ENCODE results near the gene ADD1. TPM values are rescaled to one million over a fixed set of nuclear protein-coding genes. Genes with fewer than 3 reads are reported as not detected.
"Not testable (repeated sequence)": the region's sequence is repeated elsewhere in the genome, so short reads cannot be mapped to it uniquely, and the experiment has no call there.

ADD1 gene
- polyA plus RNA-seq, 3 donors, result 76.1 to 122 (median 103) TPM

DNA sequence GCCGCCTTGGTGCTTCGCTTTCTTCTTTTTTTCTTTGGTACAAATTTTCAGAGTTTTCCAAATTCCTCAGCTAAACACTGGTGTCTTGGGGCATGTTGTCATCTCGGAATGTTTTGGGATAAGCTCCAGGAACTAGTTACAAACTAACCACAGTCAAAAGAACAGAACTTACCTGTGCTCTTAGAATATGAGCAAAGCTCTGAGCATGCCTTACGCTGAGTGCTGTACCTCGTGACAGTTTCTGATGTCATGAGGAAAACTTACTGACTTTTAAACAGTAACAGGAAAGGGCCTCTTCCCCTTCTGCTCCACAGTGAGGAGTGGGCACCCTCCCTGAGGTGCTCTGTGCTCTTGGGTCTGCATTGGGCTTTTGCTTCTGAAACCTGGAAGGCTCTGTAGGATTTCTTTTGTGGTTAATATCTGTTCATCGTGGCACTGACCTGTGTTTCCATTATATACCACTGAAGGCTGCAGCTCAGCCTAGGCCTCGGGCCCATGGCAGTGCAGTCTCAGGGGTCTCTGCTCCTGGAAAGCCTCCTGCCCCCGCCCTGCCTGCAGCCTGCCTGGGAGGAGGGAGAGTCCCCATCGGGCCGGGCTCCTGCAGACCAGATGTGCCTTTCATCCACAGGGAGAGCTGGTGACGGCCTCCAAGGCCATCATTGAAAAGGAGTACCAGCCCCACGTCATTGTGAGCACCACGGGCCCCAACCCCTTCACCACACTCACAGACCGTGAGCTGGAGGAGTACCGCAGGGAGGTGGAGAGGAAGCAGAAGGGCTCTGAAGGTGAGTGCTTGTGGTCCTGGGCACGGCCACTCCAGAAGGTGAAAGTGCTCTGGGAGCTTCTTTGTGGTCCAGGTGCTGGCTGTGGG lies 70.8 kb downstream of the ADD1 start:
- no peak overlapping the region for H2AFZ ChIP-seq (ENCODE audit: insufficient read depth, low read depth, low read length, poor library complexity, severe bottlenecking)

DNA sequence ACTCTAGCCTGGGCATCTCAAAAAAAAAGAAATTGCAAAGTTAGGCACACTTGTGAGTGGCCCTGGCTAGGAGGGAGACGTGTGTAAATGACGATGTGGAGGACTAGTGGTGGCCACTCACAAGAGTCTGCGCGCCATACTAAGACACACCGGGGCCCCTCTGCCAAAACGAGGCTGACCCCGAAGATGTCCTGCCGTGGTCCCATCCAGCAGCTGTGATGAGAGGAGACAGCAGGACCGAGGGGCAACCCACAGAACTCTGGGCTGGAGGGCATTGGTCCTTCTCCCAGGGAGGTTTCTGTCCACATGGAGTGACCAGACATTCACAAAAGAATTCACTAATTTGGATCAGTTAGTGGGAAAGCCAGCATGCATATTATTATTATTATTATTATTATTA lies 72.1 kb downstream of the ADD1 start:
- H3K4me1 ChIP-seq (ENCODE audit: control insufficient read depth in 1 of 2, insufficient read depth in 2 of 2, low read length in 2 of 2), result no peaks in the 10 kb centered on the region
- no peak overlapping the region for H3K27ac Mint-ChIP-seq
- H3K79me2 ChIP-seq (ENCODE audit: insufficient read depth, low read length), result peaks cover 5% of the 10 kb centered on the region
- no peaks in the 10 kb centered on the region for H3K27me3 ChIP-seq (ENCODE audit: control insufficient read depth in 2 of 2, insufficient read depth in 2 of 2, low read length in 2 of 2)
- peaks cover 84 to 95% of the 10 kb centered on the region in 2 donors for H3K36me3 Mint-ChIP-seq
- no peak overlapping the region for H2AFZ ChIP-seq (ENCODE audit: insufficient read depth, low read depth, low read length, poor library complexity, severe bottlenecking)
- peaks cover 0 to 9% (median 4%) of the 10 kb centered on the region in 7 donors for H3K9me3 Mint-ChIP-seq
- H3K27me3 Mint-ChIP-seq (ENCODE audit: low read depth in 3 of 3), result no peaks in the 10 kb centered on the region
- peaks cover 42 to 91% of the 10 kb centered on the region in 2 donors for H3K36me3 ChIP-seq (replicated peaks in 1 of 2; ENCODE audit: control insufficient read depth in 1 of 2, insufficient read depth in 2 of 2, low read length in 2 of 2)
- TF ChIP-seq, protein P1, sequence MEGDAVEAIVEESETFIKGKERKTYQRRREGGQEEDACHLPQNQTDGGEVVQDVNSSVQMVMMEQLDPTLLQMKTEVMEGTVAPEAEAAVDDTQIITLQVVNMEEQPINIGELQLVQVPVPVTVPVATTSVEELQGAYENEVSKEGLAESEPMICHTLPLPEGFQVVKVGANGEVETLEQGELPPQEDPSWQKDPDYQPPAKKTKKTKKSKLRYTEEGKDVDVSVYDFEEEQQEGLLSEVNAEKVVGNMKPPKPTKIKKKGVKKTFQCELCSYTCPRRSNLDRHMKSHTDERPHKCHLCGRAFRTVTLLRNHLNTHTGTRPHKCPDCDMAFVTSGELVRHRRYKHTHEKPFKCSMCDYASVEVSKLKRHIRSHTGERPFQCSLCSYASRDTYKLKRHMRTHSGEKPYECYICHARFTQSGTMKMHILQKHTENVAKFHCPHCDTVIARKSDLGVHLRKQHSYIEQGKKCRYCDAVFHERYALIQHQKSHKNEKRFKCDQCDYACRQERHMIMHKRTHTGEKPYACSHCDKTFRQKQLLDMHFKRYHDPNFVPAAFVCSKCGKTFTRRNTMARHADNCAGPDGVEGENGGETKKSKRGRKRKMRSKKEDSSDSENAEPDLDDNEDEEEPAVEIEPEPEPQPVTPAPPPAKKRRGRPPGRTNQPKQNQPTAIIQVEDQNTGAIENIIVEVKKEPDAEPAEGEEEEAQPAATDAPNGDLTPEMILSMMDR (IDR thresholded peaks at IDR 0.05), result no peak
- 89% methylated on average over 8 of the region's 9 CpGs for WGBS (ENCODE audit: insufficient coverage)
- H3K9me3 ChIP-seq (replicated peaks in 1 of 2; ENCODE audit: control insufficient read depth in 1 of 2, insufficient read depth in 1 of 2, low read length in 2 of 2), result no peaks in the 10 kb centered on the region
- no peak overlapping the region for H3K4me2 ChIP-seq (replicated peaks; ENCODE audit: extremely low read depth, low read length, poor library complexity, severe bottlenecking)
- H4K20me1 ChIP-seq (ENCODE audit: insufficient read depth, low read length), result peaks cover 41% of the 10 kb centered on the region
- DNase-seq, result no peak
- H3K4me1 Mint-ChIP-seq, result peaks cover 8% of the 10 kb centered on the region
- no peak overlapping the region for H3K4me3 Mint-ChIP-seq
- no peak overlapping the region for H3K4me3 ChIP-seq (replicated peaks in 1 of 3; ENCODE audit: low read depth in 2 of 3, low read length in 3 of 3)
- H3K9ac ChIP-seq (ENCODE audit: insufficient read depth, low read length, poor library complexity, severe bottlenecking), result no peak overlapping the region
- intact Hi-C loops (cut with micrococcal nuclease), result no loop called here
- no peak overlapping the region for H3K27ac ChIP-seq (ENCODE audit: low read depth in 1 of 2, low read length in 2 of 2)

More for the DNA sequence above, 70.8 kb downstream of the ADD1 start:
- DNase-seq, result no peak
- no peak overlapping the region for H3K9ac ChIP-seq (ENCODE audit: insufficient read depth, low read length, poor library complexity, severe bottlenecking)
- H3K4me3 ChIP-seq (replicated peaks in 1 of 3; ENCODE audit: low read depth in 2 of 3, low read length in 3 of 3), result no peak overlapping the region
- H3K36me3 ChIP-seq (replicated peaks in 1 of 2; ENCODE audit: control insufficient read depth in 1 of 2, insufficient read depth in 2 of 2, low read length in 2 of 2), result peaks cover 55 to 91% of the 10 kb centered on the region in 2 donors
- H3K79me2 ChIP-seq (ENCODE audit: insufficient read depth, low read length), result peaks cover 5% of the 10 kb centered on the region
- no peak overlapping the region for H3K4me2 ChIP-seq (replicated peaks; ENCODE audit: extremely low read depth, low read length, poor library complexity, severe bottlenecking)
- H3K4me1 ChIP-seq (ENCODE audit: control insufficient read depth in 1 of 2, insufficient read depth in 2 of 2, low read length in 2 of 2), result no peaks in the 10 kb centered on the region
- H3K27ac ChIP-seq (ENCODE audit: low read depth in 1 of 2, low read length in 2 of 2), result no peak overlapping the region
- H3K27ac Mint-ChIP-seq, result peak overlapping the region in 4 of 7 donors; percentile 36 to 66 (median 58)
- TF ChIP-seq, protein P1 (IDR thresholded peaks at IDR 0.05), result no peak
- peaks cover 8% of the 10 kb centered on the region for H3K4me1 Mint-ChIP-seq
- H3K36me3 Mint-ChIP-seq, result peaks cover 80 to 94% of the 10 kb centered on the region in 2 donors
- peaks cover 0 to 5% (median 2%) of the 10 kb centered on the region in 7 donors for H3K9me3 Mint-ChIP-seq
- H3K27me3 ChIP-seq (ENCODE audit: control insufficient read depth in 2 of 2, insufficient read depth in 2 of 2, low read length in 2 of 2), result no peaks in the 10 kb centered on the region
- peaks cover 31% of the 10 kb centered on the region for H4K20me1 ChIP-seq (ENCODE audit: insufficient read depth, low read length)
- WGBS (ENCODE audit: insufficient coverage), result 44% methylated on average over 8 of the region's 16 CpGs
- H3K4me3 Mint-ChIP-seq, result no peak overlapping the region
- intact Hi-C loops (cut with micrococcal nuclease), result no loop called here
- no peaks in the 10 kb centered on the region for H3K9me3 ChIP-seq (replicated peaks in 1 of 2; ENCODE audit: control insufficient read depth in 1 of 2, insufficient read depth in 1 of 2, low read length in 2 of 2)
- H3K27me3 Mint-ChIP-seq (ENCODE audit: low read depth in 3 of 3), result peaks cover 0 to 2% (median 0%) of the 10 kb centered on the region in 3 donors

DNA sequence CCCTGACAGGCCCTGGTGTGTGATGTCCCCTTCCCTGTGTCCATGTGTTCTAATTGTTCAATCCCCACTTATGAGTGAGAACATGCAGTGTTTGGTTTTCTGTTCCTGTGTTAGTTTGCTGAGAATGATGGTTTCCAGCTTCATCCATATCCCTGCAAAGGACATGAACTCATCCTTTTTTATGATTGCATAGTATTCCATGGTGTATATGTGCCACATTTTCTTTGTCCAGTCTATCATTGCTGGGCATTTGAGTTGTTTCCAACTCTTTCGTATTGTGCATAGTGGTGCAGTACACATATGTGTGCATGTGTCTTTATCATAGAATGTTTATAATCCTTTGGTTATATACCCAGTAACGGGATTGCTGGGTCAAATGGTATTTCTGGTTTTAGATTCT lies 73.1 kb downstream of the ADD1 start:
- H2AFZ ChIP-seq (ENCODE audit: insufficient read depth, low read depth, low read length, poor library complexity, severe bottlenecking); H3K27me3 Mint-ChIP-seq (ENCODE audit: low read depth in 3 of 3); H3K79me2 ChIP-seq (ENCODE audit: insufficient read depth, low read length); H3K4me1 ChIP-seq (ENCODE audit: control insufficient read depth in 1 of 2, insufficient read depth in 2 of 2, low read length in 2 of 2); H3K4me1 Mint-ChIP-seq; H3K9me3 Mint-ChIP-seq; H3K27ac ChIP-seq (ENCODE audit: low read depth in 1 of 2, low read length in 2 of 2); H3K4me3 ChIP-seq (replicated peaks in 1 of 3; ENCODE audit: low read depth in 2 of 3, low read length in 3 of 3); H3K27me3 ChIP-seq (ENCODE audit: control insufficient read depth in 2 of 2, insufficient read depth in 2 of 2, low read length in 2 of 2); DNase-seq; H3K4me2 ChIP-seq (replicated peaks; ENCODE audit: extremely low read depth, low read length, poor library complexity, severe bottlenecking); H3K9me3 ChIP-seq (replicated peaks in 1 of 2; ENCODE audit: control insufficient read depth in 1 of 2, insufficient read depth in 1 of 2, low read length in 2 of 2); intact Hi-C loops (cut with micrococcal nuclease); H3K9ac ChIP-seq (ENCODE audit: insufficient read depth, low read length, poor library complexity, severe bottlenecking); H3K4me3 Mint-ChIP-seq: not testable (repeated sequence)
- H3K27ac Mint-ChIP-seq, result peak overlapping the region in 1 of 7 donors; percentile 58
- H3K36me3 Mint-ChIP-seq, result peaks cover 84 to 97% of the 10 kb centered on the region in 2 donors
- Histone ChIP-seq H3K36me3 (replicated peaks in 1 of 2; ENCODE audit: control insufficient read depth in 1 of 2, insufficient read depth in 2 of 2, low read length in 2 of 2) (peaks cover 37 to 88% of the 10 kb centered on the region in 2 donors), H4K20me1 (ENCODE audit: insufficient read depth, low read length) (peaks cover 43% of the 10 kb centered on the region)
- WGBS (ENCODE audit: insufficient coverage), result no CpG with 5 or more reads among the region's 2 CpGs
